Mesothelial cell of epicardium (in vitro differentiated cells): ENCODE measurements around the gene SOX5. TPM values are rescaled to one million over a fixed set of nuclear protein-coding genes. Genes with fewer than 3 reads are reported as not detected.

Experiments used
- DNase-seq, 2 experiments: peaks; one replicate each; pipeline ENCODE4 v3.0.0; 2021; ENCODE audit warnings: low spot score in 2 of 2; ENCODE audit not compliant: unreplicated experiment in 2 of 2
- H3K27ac Mint-ChIP-seq: 2 replicates; pipeline ENCODE4 v1.8.0; 2021; ENCODE audit warnings: mixed read lengths
- H3K27me3 Mint-ChIP-seq: 2 replicates; pipeline ENCODE4 v1.8.0; 2021; ENCODE audit warnings: low read depth, mixed read lengths
- H3K36me3 Mint-ChIP-seq: 2 replicates; pipeline ENCODE4 v1.8.0; 2021; ENCODE audit warnings: mixed read lengths
- H3K4me1 Mint-ChIP-seq: 2 replicates; pipeline ENCODE4 v1.8.0; 2021; ENCODE audit warnings: mixed read lengths
- H3K4me3 Mint-ChIP-seq: 2 replicates; pipeline ENCODE4 v1.8.0; 2021; ENCODE audit warnings: mild to moderate bottlenecking, moderate library complexity, mixed read lengths
- H3K9me3 Mint-ChIP-seq: 2 replicates; pipeline ENCODE4 v1.8.0; 2021; ENCODE audit warnings: mixed read lengths
- CTCF ChIP-seq: fragments of 200-600 bp; sonication (generic); IDR thresholded peaks from one replicate; pipeline ENCODE4 v1.5.0; 2021; ENCODE audit warnings: antibody characterized with exemption; ENCODE audit not compliant: unreplicated experiment
- total RNA-seq: library from RNA; stranded (reverse); gene quantifications from 3 replicates; pipeline ENCODE4 v1.2.1, GENCODE V29; 2021

The SOX5 gene
- total RNA-seq, 1 donor from 2014 or later: 18.4 TPM

GRCh38 chr12:23931176-23931575, 18.3 kb downstream of the SOX5 start:
- no peak for DNase-seq
- H3K27ac Mint-ChIP-seq: no peak overlapping the region
- H3K36me3 Mint-ChIP-seq: no peaks in the 10 kb centered on the region
- no peak overlapping the region for H3K4me3 Mint-ChIP-seq
- peaks cover 11% of the 10 kb centered on the region for H3K9me3 Mint-ChIP-seq
- TF ChIP-seq CTCF: no peak
- no peaks in the 10 kb centered on the region for H3K4me1 Mint-ChIP-seq
- no peaks in the 10 kb centered on the region for H3K27me3 Mint-ChIP-seq

- Mint-ChIP-seq H3K9me3 (peaks cover 11% of the 10 kb centered on the region), H3K4me1 (no peaks in the 10 kb centered on the region), H3K27ac (no peak overlapping the region), H3K36me3 (no peaks in the 10 kb centered on the region), H3K27me3 (no peaks in the 10 kb centered on the region), H3K4me3 (no peak overlapping the region)
- TF ChIP-seq CTCF: no peak
- no peak for DNase-seq
Observed at GRCh38 chr12:23930599-23930998, 18.9 kb downstream of the SOX5 start.

GRCh38 chr12:23929906-23930305, 19.6 kb downstream of the SOX5 start:
- DNase-seq: no peak
- H3K27ac Mint-ChIP-seq: no peak overlapping the region
- H3K4me1 Mint-ChIP-seq: no peaks in the 10 kb centered on the region
- TF ChIP-seq CTCF: no peak
- no peaks in the 10 kb centered on the region for H3K27me3 Mint-ChIP-seq
- no peaks in the 10 kb centered on the region for H3K36me3 Mint-ChIP-seq
- H3K9me3 Mint-ChIP-seq: peaks cover 11% of the 10 kb centered on the region
- no peak overlapping the region for H3K4me3 Mint-ChIP-seq

GRCh38 chr12:23927907-23928306, 21.6 kb downstream of the SOX5 start:
- Mint-ChIP-seq H3K4me1 (no peaks in the 10 kb centered on the region), H3K36me3 (no peaks in the 10 kb centered on the region), H3K27me3 (no peaks in the 10 kb centered on the region), H3K27ac (no peak overlapping the region), H3K9me3 (peaks cover 11% of the 10 kb centered on the region), H3K4me3 (no peak overlapping the region)
- DNase-seq: no peak
- no peak for TF ChIP-seq CTCF

GRCh38 chr12:23921099-23921856, 28.2 kb downstream of the SOX5 start:
- H3K36me3 Mint-ChIP-seq: no peaks in the 10 kb centered on the region
- peaks cover 3% of the 10 kb centered on the region for H3K9me3 Mint-ChIP-seq
- H3K4me3 Mint-ChIP-seq: no peak overlapping the region
- no peak for DNase-seq
- H3K27me3 Mint-ChIP-seq: no peaks in the 10 kb centered on the region
- H3K4me1 Mint-ChIP-seq: peaks cover 2% of the 10 kb centered on the region
- H3K27ac Mint-ChIP-seq: no peak overlapping the region
- no peak for TF ChIP-seq CTCF
